Smooth muscle cell of trachea (primary cell): Measurements from ENCODE around the gene TYR. TPM values are rescaled to one million over a fixed set of nuclear protein-coding genes. Genes with fewer than 3 reads are reported as not detected.

Experiments
- total RNA-seq: library from RNA; depleted of rRNA; stranded (reverse); fragments of >200 nt; gene quantifications from 2 replicates; pipeline ENCODE4 v1.2.1, GENCODE V29; 2014

Gene TYR
- total RNA-seq, result not detected in 2 replicates

GRCh38 chr11:89177691-89178231, at the start of gene TYR:
TYR (plus strand) TSS chr11:89177875; CDS start chr11:89177954, 79 bp downstream.

Other genes starting within 250 kb of the TYR start
- not detected in 2 replicates for gene GRM5, start 111.9 kb upstream of the TYR start, total RNA-seq